ENCODE measurements around the gene CDHR2.

- no peak for TF ChIP-seq EZH2 (conservative IDR thresholded peaks at IDR 0.05; ENCODE audit: low read depth, low read length)
- TF ChIP-seq USF2 (IDR thresholded peaks at IDR 0.05; ENCODE audit: low read depth, low read length): no peak
- TF ChIP-seq USF2 (CRISPR knock-in tag; IDR thresholded peaks at IDR 0.05; ENCODE audit: borderline replicate concordance): no peak
- no peak for TF ChIP-seq WIZ (CRISPR knock-in tag; IDR thresholded peaks at IDR 0.05)
- no peak for TF ChIP-seq SIN3A (IDR thresholded peaks at IDR 0.05; ENCODE audit: borderline replicate concordance, low read depth, low read length)
- TF ChIP-seq ZNF556 (CRISPR knock-in tag; IDR thresholded peaks at IDR 0.05; ENCODE audit: borderline replicate concordance): no peak
- no peak for TF ChIP-seq MAFK (conservative IDR thresholded peaks at IDR 0.05 in 1 of 2, IDR thresholded peaks at IDR 0.05 in 1 of 2; ENCODE audit: low read length in 2 of 2)
- TF ChIP-seq, protein P1, sequence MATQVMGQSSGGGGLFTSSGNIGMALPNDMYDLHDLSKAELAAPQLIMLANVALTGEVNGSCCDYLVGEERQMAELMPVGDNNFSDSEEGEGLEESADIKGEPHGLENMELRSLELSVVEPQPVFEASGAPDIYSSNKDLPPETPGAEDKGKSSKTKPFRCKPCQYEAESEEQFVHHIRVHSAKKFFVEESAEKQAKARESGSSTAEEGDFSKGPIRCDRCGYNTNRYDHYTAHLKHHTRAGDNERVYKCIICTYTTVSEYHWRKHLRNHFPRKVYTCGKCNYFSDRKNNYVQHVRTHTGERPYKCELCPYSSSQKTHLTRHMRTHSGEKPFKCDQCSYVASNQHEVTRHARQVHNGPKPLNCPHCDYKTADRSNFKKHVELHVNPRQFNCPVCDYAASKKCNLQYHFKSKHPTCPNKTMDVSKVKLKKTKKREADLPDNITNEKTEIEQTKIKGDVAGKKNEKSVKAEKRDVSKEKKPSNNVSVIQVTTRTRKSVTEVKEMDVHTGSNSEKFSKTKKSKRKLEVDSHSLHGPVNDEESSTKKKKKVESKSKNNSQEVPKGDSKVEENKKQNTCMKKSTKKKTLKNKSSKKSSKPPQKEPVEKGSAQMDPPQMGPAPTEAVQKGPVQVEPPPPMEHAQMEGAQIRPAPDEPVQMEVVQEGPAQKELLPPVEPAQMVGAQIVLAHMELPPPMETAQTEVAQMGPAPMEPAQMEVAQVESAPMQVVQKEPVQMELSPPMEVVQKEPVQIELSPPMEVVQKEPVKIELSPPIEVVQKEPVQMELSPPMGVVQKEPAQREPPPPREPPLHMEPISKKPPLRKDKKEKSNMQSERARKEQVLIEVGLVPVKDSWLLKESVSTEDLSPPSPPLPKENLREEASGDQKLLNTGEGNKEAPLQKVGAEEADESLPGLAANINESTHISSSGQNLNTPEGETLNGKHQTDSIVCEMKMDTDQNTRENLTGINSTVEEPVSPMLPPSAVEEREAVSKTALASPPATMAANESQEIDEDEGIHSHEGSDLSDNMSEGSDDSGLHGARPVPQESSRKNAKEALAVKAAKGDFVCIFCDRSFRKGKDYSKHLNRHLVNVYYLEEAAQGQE (IDR thresholded peaks at IDR 0.05; ENCODE audit: borderline replicate concordance in 1 of 2, low read depth in 1 of 2, low read length in 2 of 2): no peak
- no peak for TF ChIP-seq JUN (CRISPR knock-in tag; IDR thresholded peaks at IDR 0.05)
- TF ChIP-seq MEF2D (CRISPR knock-in tag; IDR thresholded peaks at IDR 0.05): no peak
- no peak for TF ChIP-seq CREB1 (IDR thresholded peaks at IDR 0.05)
- no peak for TF ChIP-seq CREB1 (CRISPR knock-in tag; IDR thresholded peaks at IDR 0.05)
- no peak for TF ChIP-seq HNRNPK (IDR thresholded peaks at IDR 0.05; ENCODE audit: low read depth, low read length, poor library complexity, severe bottlenecking)
- TF ChIP-seq EHMT2 (IDR thresholded peaks at IDR 0.05; ENCODE audit: borderline replicate concordance, low read depth, low read length): no peak
- TF ChIP-seq FOXA3 (CRISPR knock-in tag; IDR thresholded peaks at IDR 0.05): no peak
- TF ChIP-seq ZFX (CRISPR knock-in tag; IDR thresholded peaks at IDR 0.05; ENCODE audit: low read depth): no peak
These were observed 56.9 kb downstream of the CDHR2 start for GRCh38 chr5:176606032-176606431.

Data from HepG2 (cell line).